ENCODE results near the gene ART4.

Gene ART4, protein sequence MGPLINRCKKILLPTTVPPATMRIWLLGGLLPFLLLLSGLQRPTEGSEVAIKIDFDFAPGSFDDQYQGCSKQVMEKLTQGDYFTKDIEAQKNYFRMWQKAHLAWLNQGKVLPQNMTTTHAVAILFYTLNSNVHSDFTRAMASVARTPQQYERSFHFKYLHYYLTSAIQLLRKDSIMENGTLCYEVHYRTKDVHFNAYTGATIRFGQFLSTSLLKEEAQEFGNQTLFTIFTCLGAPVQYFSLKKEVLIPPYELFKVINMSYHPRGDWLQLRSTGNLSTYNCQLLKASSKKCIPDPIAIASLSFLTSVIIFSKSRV

DNA sequence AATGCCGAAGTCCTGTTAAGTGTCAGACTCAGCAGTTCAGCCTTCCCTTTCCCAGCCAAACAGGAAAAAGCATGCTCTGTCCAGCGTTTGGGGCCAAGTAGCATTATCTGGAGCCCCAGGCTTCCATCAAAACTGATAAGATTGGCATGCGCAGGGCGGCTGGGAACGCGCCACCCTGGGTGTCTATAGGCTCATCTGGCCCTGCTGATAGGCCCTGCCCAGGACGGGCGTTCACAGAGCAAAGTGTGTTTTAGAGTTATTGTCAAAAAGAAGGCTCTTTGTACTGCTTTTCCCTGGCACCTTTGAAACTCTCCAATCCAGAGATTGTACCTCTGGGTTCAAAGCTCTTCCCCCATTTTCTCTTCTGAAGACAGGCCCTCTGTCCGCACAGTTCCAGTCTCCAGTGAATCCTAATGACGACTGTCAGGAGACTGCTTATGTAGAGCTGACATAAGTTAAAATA, at the start of gene ART4:
ART4 (minus strand) TSS at position 102 of the 463 bp plus-strand sequence. CDS start 413 bp downstream, outside the sequence.
- no peak for DNase-seq (ENCODE audit: low read depth)

DNA sequence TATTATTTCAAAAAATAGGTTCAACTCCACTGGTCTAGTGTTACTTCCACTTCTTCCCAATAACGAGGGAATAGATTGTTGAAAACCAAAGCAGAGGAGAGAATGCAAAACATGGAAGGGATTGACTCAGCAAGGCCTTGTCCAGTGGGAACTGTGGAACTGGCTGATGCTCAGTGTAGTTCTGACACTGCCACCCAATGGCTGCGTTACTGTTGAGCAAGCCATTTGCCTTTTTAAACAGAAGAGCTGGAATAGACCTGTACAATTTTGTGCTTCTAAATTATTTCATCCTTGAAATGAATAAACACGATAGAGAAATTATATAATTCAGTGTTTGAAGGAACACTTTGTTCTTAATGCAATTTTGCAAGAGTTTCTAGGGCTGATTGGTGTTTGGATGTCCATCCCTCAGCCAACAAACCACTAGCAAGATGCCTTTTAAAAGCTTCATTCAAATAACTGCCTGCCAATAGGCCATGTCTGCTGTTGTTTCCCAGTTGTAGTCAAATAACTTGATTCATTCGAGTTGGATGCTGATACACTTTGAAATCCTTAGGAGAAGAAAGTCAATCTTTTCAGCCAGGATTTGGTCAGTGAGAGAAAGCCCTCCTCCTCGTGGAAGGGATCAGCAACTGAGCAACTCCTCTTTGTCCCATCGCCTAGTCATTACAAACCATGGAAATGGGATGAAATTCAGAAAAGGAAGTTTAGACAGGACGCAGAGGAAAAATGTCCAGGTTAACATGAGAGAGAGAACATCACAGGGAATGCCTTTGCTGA, 49.6 kb upstream of the ART4 start:
- no peak for DNase-seq (ENCODE audit: low read depth)

DNA sequence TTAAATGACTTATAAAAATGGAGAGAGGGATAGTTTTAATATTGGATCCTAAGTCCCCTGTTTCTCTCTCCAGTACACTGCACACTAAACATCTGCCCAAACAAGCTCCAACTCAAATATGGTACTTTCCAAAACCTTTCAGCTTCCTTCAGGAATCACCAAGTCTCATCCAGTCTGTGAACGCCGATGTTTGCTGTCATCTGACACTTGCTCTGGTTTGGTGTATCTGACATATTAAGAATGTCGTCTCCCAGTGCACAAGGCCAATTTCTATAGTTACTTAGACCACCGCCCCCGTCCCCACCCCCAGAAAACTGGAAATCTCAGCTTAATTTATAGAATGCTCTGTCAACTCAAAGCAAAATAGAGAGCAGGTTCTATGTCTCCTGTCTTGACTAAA, 47.4 kb upstream of the ART4 start:
- DNase-seq (ENCODE audit: low read depth), result no peak

DNA sequence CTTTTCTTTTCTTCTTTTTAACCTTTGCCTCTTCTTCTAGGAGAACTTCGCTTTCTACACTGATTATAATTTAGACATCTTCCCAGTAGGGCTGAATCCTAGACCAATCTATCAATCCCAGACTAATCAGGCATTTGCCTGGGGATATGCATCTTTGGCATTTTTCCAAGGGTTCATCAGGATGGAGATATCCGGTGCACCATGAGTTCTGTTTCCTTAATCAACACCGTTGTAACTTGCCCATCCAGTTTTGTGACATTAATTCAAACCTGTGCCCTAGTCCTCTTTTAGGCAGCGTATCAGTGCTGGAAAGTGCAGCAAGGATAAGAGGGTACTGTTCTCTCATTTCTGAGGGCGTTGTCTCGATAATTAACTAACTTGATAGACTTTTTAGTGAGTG, 42.9 kb upstream of the ART4 start:
- DNase-seq (ENCODE audit: low read depth), result no peak

DNA sequence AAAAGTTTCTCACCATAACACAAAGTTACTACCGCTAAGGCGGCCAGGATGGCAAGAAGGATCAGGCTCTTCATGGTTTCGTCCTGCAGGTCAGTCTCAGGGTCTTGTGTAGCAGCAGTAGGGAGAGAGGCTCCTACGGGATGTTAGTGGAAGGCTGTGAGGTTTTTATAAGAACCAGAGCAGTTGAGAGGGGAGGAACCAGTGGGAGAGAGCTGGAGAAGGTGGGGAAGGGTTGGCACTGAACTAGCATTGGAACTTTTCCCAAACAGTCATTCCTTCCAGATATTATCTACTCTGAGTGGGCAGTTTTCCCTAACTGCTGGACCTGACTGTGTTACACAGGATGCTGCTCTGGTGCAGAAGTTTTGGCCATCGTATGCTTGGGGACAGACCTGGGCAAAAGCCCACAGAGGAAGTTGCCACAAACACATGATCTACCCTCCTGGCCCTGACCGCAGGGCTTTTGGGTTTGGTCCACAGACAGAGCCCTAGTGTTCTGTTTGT, 42.4 kb upstream of the ART4 start, which contains the start of gene MGP:
MGP (minus strand) TSS at position 137 of the 504 bp plus-strand sequence; CDS start at position 74, 63 bp downstream.
- no peak for DNase-seq (ENCODE audit: low read depth)

DNA sequence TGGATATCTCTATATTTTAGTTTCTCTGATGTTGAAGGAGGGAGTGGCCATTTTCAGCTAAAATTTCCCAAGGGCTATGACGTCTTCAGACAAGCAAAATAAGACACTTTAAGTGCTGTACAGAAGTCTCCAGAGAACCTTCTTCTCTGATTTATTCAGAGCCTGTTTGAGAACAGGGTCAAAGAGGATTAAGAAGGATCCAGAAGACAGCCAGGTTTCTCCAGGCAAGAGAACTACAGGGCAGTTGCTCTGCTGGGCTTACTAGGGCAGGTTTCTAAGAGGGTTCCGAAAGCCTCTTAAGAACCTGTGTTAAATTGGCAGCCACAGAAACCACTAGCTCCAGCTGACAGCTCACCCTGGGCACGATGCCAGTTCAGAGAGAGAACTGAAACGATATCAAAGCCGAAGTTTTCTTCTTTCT, 41.1 kb upstream of the ART4 start:
- DNase-seq (ENCODE audit: low read depth), result peak; percentile 77

DNA sequence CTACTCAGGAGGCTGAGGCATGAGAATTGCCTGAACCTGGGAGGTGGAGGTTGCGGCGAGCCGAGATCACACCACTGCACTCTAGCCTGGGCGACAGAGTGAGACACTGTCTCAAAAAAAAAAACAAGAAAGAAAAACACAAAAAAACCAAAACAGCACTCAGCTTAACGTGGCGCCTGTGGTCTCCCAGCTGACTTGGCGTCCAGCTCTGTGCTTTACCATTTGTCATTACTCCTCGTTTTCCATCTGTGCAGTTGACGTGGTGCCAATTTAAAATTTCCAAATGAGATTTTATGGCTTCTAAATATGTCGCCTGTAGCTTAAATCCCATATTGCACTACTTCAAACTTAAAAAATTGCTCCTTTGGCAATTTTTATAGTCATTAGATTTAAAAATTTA, 40.4 kb upstream of the ART4 start:
- DNase-seq (ENCODE audit: low read depth), result no peak

DNA sequence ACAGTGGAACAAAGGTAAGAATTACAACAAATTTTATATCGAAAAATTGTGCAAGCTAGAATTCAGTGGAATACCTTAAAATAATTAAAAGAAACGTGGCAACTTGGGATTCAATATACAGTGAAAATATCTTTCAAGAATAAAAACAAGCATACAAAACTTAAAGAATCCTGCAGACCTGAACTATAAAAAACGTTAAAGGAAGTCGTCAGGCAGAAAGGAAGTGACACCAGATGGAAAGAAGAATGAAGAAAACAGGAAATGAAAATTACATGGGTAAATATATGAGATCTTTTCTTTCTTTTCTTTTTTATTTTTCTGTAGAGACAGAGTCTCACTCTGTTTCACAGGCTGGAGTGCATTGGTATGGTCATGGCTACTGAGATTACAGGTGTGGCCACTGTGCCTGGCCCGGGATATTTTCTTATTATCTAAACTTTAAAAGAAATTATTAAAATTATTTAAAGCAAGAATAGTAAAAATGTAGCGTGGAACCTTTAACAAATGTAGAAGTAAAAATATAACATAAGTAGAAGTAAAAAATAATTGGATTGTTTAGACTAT, 37.6 kb upstream of the ART4 start:
- DNase-seq (ENCODE audit: low read depth), result no peak

DNA sequence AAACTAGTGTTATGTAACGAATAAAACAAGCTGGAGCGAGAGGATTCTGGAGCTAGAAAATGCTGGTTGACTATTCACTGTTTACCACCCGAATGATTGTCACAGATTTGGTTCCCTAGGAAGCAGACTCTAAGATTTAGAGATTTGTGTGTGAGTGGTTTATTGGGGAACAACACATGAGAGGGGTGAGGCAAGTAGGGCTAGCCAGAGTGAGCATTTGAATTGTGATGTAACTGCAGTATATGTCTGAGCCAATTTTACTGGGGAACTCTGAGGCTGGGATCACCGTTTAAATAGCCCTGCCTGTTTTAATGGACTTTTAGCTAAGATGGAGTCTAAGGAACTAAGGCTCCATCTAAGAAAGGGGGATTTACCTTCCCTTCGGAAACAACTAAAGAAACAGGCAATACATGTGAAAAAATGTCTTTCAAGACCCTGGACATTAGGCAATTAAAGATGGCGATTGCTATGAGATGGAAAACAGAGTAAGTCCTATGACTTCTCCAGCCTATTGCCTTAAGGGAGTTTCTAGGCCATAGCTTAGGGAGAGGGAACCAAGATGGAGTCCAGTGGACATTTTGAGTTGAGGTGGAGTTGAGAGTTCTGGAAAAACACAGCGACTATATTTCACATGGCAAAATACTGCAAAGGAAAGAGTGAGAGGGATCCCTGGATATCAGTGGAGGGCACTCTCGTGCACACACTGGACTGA, 36.1 kb upstream of the ART4 start:
- no peak for DNase-seq (ENCODE audit: low read depth)

DNA sequence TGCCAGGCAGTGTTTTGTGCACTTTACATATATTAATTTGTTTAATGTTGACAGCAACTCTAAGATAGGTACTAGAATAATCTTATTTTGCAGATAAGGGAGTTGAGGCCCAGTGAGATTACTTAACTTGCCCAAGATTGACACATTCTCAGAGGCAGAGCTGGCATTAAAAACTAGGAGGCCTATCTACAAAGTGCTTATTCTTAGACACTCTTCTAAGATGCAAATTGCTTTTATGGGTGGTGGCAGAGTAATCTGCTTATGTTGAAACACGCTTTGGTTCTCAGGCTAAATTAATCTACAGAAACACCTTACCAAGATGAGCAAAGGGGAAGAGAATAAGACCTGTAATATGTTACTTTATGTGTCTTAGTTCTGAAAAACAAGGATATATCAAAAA, 35.2 kb upstream of the ART4 start:
- no peak for DNase-seq (ENCODE audit: low read depth)

DNA sequence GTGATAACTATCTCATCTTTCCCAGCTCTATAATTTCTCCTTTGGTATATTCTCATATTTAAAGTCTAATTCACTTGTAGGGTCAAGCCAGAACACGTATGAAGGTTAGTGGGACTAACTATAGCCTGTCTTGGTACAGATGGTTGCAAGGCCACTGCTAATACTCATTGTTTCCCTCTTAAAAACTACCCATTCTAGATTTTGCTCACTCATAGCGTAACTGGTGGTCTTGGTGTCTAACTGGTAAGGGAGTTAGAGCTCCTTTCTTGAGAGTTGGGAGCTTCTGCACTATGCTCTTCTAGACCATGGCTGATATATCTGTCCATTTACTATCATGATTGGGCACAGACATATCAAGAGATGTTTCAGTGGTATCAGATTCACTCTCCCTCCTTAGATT, 33.5 kb upstream of the ART4 start:
- DNase-seq (ENCODE audit: low read depth), result no peak

DNA sequence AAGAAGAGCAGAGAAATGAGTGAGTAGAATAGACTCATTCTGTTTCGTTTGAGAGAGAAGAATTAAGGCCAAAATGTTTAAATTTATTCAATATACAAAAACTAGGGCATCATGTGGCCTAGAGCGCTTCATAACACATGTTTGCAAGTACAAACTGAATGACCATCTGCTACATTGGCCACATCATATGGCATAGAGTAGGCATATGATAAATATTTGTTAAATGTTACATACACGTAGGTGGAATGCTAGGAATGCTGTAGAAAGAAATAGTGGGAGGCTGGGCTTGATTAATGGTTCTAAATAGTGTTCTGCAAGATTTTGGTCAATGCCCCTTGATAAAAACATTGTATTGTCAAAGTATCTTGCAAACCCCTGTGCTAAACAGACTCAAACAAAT, 31.6 kb upstream of the ART4 start:
- no peak for DNase-seq (ENCODE audit: low read depth)

DNA sequence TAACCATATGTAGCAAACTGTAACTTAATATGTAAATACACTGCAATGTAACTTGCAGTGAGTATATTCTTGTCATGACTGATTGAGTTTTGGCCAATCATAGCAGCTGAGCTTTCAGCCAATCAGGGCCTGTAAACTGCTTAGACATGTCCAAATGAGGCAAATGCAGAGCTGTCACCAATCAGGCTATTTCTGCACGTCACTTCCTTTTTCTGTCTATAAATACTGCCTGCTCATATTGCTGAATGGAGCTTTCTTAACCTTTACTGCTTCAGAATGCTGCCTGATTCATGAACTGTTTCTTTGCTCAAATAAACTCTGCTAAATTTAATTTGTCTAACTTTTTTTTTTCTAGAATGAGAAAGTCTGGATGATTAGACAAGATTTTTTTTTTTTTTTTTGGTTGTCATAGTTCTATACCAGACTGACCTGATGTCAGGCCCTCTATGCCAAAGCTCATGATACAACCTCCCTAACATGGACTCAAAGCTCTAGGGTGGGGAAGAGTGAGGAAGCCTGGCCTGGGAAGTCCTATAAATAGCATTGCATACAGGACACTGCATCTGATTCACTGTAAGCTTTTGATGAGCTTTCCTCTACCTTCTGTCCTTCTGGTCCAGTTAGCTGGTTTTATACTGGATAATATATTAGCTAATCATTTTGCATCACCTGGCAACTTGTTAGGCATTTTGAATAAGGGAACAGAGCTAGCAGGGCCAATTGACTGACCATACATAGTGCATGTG, 30.3 kb upstream of the ART4 start:
- DNase-seq (ENCODE audit: low read depth), result no peak

DNA sequence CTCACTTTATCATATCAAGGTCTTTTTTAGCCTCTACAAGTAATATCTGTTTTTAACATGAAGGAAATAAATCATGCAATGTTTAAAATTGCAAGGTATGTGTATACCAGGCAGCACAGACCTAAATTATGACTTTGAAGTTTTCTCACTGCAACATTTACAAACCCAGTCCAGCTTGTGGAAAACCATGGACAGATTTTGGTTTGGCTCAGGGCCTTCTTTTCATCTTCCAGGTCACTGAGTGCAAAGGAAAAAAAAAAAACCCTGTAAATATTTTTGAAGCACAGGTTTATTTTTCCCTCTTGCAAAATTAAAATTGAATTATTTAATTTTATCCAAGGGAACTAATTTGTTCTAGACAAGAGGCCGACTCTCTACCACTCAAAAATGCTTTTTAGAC, 28.6 kb upstream of the ART4 start:
- no peak for DNase-seq (ENCODE audit: low read depth)

DNA sequence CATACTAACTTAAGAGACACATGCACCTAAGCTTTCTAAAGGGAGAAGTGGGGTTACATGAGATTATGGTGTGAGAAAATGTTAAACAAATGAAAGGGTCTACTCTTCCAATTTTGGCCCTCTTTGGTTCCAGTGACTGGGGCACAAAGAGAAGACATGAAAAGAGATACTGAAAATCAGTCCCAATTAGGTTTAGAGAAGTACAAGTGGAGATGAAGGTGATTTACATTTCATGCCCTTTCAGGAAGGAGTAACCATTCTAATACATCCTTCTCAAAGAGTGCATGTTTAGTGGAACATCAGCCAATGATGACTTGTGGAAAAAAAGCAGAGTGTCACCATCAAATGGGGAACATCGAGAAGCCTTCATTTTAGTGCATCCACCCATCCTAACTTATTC, 27.9 kb upstream of the ART4 start:
- no peak for DNase-seq (ENCODE audit: low read depth)

DNA sequence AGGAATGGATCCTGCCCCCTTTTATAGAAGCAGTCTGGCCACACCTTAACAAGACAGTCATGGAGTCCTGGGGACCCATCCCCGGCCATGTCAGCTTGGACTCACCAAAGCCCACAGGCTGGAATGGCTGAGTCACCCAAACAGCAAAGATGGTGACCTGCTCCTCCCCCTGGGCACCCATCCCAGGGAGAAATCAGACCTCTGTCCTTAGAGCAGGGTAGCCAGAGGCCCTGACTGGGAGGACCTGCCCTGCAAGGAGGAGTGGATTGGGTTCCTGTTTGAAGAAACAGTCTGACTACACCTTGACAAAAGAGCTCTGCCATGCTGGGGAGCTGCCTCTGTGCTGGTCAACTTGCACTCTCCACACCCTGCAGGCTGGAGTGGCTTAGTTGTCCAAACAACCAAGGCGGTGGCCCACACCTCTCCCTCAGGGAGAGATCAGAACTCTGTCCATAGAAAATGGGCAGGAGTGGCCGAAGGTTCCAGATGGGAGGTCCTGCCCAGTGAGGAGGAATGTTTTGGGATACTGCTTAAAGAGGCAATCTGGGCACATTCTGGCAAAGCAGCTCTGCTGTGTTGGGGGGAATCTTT, 25.7 kb upstream of the ART4 start:
- DNase-seq (ENCODE audit: low read depth), result no peak

DNA sequence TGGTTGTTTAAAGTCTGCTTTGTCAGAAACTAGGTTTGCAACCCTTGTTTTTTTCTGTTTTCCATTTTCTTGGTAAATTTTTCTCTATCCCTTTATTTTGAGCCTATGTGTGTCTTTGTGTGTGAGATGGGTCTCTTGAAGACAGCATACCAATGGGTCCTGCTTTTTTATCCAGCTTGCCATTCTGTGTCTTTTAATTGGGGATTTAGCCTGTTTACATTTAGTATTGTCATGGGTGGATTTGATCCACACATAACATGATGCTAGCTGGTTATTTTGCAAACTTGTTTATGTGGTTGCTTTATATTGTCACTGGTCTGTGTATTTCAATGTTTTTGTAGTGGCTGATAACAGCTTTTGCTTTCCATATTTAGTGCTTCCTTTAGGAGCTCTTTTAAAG, 17.2 kb upstream of the ART4 start:
- DNase-seq (ENCODE audit: low read depth), result no peak

DNA sequence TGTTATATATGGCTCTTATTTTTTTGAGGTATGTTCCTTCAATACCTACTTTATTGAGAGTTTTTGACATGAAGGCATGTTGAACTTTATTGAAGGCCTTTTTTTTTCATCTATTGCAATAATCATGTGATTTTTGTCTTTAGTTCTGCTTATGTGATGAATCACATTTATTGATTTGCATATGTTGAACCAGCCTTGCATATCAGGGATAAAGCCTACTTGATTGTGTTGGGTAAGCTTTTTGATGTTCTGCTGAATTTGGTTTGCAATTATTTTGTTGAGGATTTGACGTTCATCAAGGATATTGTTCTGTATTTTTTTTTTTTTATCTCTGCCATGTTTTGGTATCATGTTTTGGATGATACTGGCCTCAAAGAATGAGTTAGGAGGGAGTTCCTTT, 15.2 kb upstream of the ART4 start:
- no peak for DNase-seq (ENCODE audit: low read depth)

DNA sequence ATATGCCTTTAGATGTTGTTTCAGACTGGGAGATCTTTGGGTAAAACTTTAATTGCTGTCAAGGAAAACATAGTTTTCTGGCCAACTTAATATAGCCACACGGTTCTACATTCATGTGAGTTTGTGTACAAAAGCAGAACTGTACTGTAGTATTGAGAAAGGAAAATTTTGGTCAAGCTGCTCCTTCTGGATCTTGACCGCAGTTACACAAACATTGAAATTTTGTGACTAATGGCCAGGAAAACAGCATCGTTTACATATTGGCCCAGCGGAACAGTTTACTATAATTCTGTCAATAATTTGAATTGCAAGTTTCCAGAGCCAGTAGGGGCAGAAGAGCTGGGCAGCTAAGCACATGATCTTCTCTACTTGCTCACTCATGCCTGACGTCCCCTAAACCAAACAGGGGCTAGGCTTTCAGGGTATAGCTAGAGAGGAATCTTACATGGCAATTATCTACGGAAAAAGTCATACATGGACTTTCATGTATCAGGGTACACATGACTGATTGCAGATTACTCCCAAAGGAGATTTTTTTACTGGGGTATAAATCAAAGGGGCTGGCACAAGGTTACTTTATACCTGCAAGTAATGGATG, 11.4 kb upstream of the ART4 start:
- DNase-seq (ENCODE audit: low read depth), result no peak

DNA sequence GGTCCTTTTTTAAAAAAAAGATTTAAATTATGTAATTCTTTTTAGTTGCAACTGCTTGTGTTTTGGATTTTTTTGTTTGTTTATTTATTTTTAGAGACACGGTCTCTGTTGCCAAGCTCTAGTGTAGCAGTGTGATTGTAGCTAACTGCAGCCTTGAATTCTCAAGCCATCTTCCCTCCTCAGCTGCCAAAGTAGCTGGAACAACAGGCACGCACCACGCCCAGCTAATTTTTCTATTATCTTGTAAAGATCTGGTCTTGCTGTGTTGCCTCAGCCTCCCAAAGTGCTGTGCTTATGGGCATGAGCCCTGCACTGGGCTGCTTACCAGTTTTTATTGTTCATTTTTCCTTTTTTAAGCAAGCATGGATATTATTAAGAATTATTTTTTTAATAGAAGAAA, 10.6 kb upstream of the ART4 start:
- DNase-seq (ENCODE audit: low read depth), result no peak

DNA sequence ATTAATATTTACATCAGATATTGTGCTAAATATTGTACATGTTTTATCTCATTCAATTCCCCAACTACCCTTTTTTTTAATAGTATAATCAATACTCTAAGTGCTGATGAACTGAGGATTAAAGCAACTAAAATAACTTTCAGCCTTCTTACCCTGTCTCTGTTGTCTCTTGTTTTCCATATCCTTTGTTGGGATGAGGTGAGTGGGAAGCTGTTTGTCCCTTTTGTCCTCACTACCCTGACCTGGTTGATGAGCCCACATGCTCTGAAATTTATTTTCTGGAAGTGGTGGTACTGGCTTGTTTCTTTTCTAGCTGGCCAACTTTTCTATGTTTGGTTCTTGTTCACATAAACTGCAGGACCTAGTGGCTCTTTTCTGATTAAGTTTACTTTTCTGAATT, 9.6 kb upstream of the ART4 start:
- no peak for DNase-seq (ENCODE audit: low read depth)
